Neural cell (in vitro differentiated cells): ENCODE results near the gene ZNF175.

Experiments
- CTCF ChIP-seq: fragments of 450-650 bp; IDR thresholded peaks from 2 replicates; pipeline ENCODE4 v1.5.1; 2014; ENCODE audit warnings: antibody characterized with exemption, mild to moderate bottlenecking, moderate library complexity; ENCODE audit not compliant: poor library complexity, severe bottlenecking
- EP300 ChIP-seq: fragments of 450-650 bp; conservative IDR thresholded peaks from 2 replicates; pipeline ENCODE4 v1.6.1; 2014; ENCODE audit warnings: antibody characterized with exemption, mild to moderate bottlenecking, moderate library complexity; ENCODE audit not compliant: poor library complexity, severe bottlenecking
- EZH2 ChIP-seq: fragments of 200-600, 300-800 bp; shearing (Covaris generic), sonication (generic); IDR thresholded peaks from 2 replicates; pipeline ENCODE4 v1.6.1; 2014; ENCODE audit warnings: antibody characterized with exemption, low read length, borderline replicate concordance, mild to moderate bottlenecking; ENCODE audit not compliant: insufficient read depth, poor library complexity, severe bottlenecking
- POLR2AphosphoS5 ChIP-seq: IDR thresholded peaks from 2 replicates; pipeline ENCODE4 v1.6.1; 2012
- RAD21 ChIP-seq: fragments of 450-650 bp; conservative IDR thresholded peaks from 2 replicates; pipeline ENCODE4 v1.6.1; 2014; ENCODE audit warnings: antibody characterized with exemption, mild to moderate bottlenecking, moderate library complexity
- REST ChIP-seq: IDR thresholded peaks from 2 replicates; pipeline ENCODE4 v1.6.1; 2012; ENCODE audit warnings: borderline replicate concordance
- TAF1 ChIP-seq: IDR thresholded peaks from 2 replicates; pipeline ENCODE4 v1.6.1; 2012; ENCODE audit warnings: low read depth

GRCh38 chr19:51539821-51540366 lies 31.2 kb upstream of the ZNF175 start:
- TF ChIP-seq CTCF (no peak), EZH2 (no peak), POLR2AphosphoS5 (no peak), REST (no peak), EP300 (no peak), TAF1 (no peak), RAD21 (no peak)
